Bronchial epithelial cell (primary cell): ENCODE measurements around the gene TBR1. TPM values are rescaled to one million over a fixed set of nuclear protein-coding genes. Genes with fewer than 3 reads are reported as not detected.

Experiments used
- DNase-seq: peaks from one replicate; pipeline ENCODE4 v3.0.0-alpha.2; 2010; ENCODE audit warnings: low read depth
- FAIRE-seq: peaks from 2 replicates; lab custom pipeline; 2011; peaks lifted over from hg19 to GRCh38; lab: Jason Lieb, UNC
- H3K27me3 ChIP-seq: 2 replicates; pipeline ENCODE4 v1.5.1; 2011; ENCODE audit warnings: low read length; ENCODE audit not compliant: control insufficient read depth, insufficient read depth
- H3K36me3 ChIP-seq: 2 replicates; pipeline ENCODE4 v1.5.1; 2011; ENCODE audit warnings: low read length; ENCODE audit not compliant: control insufficient read depth, insufficient read depth
- H3K4me3 ChIP-seq: 2 replicates; pipeline ENCODE4 v1.5.1; 2011; ENCODE audit warnings: mild to moderate bottlenecking, low read depth, low read length, control low read depth
- CTCF ChIP-seq: IDR thresholded peaks from 2 replicates; pipeline ENCODE4 v1.5.1; 2011; ENCODE audit warnings: mild to moderate bottlenecking, moderate library complexity, low read length, control low read depth, inconsistent platforms; ENCODE audit not compliant: insufficient read depth, severe bottlenecking
- total RNA-seq: library from RNA; depleted of rRNA; stranded (reverse); fragments of >200 nt; gene quantifications from 2 replicates; pipeline ENCODE4 v1.2.1, GENCODE V29; 2014

The TBR1 gene
- total RNA-seq, 1 donor from 2014 or later, result under 0.01 TPM

GRCh38 chr2:161373942-161374341, 42.2 kb upstream of the TBR1 start:
- no peak for TF ChIP-seq CTCF
- H3K36me3 ChIP-seq, result no peaks in the 10 kb centered on the region

GRCh38 chr2:161374446-161374845, 41.7 kb upstream of the TBR1 start:
- no peaks in the 10 kb centered on the region for H3K36me3 ChIP-seq
- FAIRE-seq, result no peak
- H3K4me3 ChIP-seq, result no peak overlapping the region
- no peaks in the 10 kb centered on the region for H3K27me3 ChIP-seq
- no peak for TF ChIP-seq CTCF
- DNase-seq, result no peak

More at GRCh38 chr2:161373942-161374341, 42.2 kb upstream of the TBR1 start:
- no peak for FAIRE-seq
- peak; percentile 9 for DNase-seq
- no peaks in the 10 kb centered on the region for H3K27me3 ChIP-seq
- H3K4me3 ChIP-seq, result no peak overlapping the region

- no peak for TF ChIP-seq CTCF
These were observed 36.4 kb upstream of the TBR1 start for GRCh38 chr2:161379740-161380139.

GRCh38 chr2:161381546-161381945, 34.6 kb upstream of the TBR1 start:
- FAIRE-seq (no peak), DNase-seq (no peak)
- no peak for TF ChIP-seq CTCF
- no peak overlapping the region for H3K4me3 ChIP-seq
- no peaks in the 10 kb centered on the region for H3K36me3 ChIP-seq
- H3K27me3 ChIP-seq, result no peaks in the 10 kb centered on the region

More at GRCh38 chr2:161379740-161380139, 36.4 kb upstream of the TBR1 start:
- FAIRE-seq (no peak), DNase-seq (no peak)
- H3K4me3 ChIP-seq, result no peak overlapping the region
- H3K27me3 ChIP-seq, result no peaks in the 10 kb centered on the region
- no peaks in the 10 kb centered on the region for H3K36me3 ChIP-seq

GRCh38 chr2:161382747-161383146, 33.4 kb upstream of the TBR1 start:
- TF ChIP-seq CTCF, result no peak
- Histone ChIP-seq H3K27me3 (no peaks in the 10 kb centered on the region), H3K4me3 (no peak overlapping the region), H3K36me3 (no peaks in the 10 kb centered on the region)
- FAIRE-seq, result no peak
- DNase-seq, result no peak

- H3K36me3 ChIP-seq, result no peaks in the 10 kb centered on the region
- no peak overlapping the region for H3K4me3 ChIP-seq
- FAIRE-seq (no peak), DNase-seq (no peak)
- no peaks in the 10 kb centered on the region for H3K27me3 ChIP-seq
- no peak for TF ChIP-seq CTCF
These were observed 31.2 kb upstream of the TBR1 start for GRCh38 chr2:161384864-161385263.
